H9 (cell line): ENCODE data around the gene ASMTL. TPM values are rescaled to one million over a fixed set of nuclear protein-coding genes. Genes with fewer than 3 reads are reported as not detected.

Experiments used
- DNase-seq: peaks from one replicate; pipeline ENCODE4 v3.0.0-alpha.2; 2017
- H2AFZ ChIP-seq: one replicate; pipeline ENCODE4 v1.6.1; 2013; ENCODE audit warnings: mild to moderate bottlenecking, low read length, control low read depth, moderate library complexity
- H2AK5ac ChIP-seq: 2 replicates; pipeline ENCODE4 v1.6.1; 2013; ENCODE audit warnings: low read length, control low read depth, mixed read lengths; ENCODE audit not compliant: insufficient read length
- H2BK120ac ChIP-seq: one replicate; pipeline ENCODE4 v1.6.1; 2013; ENCODE audit warnings: low read depth, mild to moderate bottlenecking, low read length, control low read depth, inconsistent platforms; ENCODE audit not compliant: poor library complexity, severe bottlenecking
- H2BK12ac ChIP-seq: 2 replicates; pipeline ENCODE4 v1.6.1; 2013; ENCODE audit warnings: low read length, control low read depth, mixed read lengths, low read depth; ENCODE audit not compliant: insufficient read length
- H2BK15ac ChIP-seq: 2 replicates; pipeline ENCODE4 v1.6.1; 2013; ENCODE audit warnings: low read depth, low read length, control low read depth
- H2BK20ac ChIP-seq: one replicate; pipeline ENCODE4 v1.6.1; 2013; ENCODE audit warnings: low read depth, mild to moderate bottlenecking, low read length, control low read depth, inconsistent platforms; ENCODE audit not compliant: poor library complexity, severe bottlenecking
- H2BK5ac ChIP-seq: 2 replicates; pipeline ENCODE4 v1.6.1; 2013; ENCODE audit warnings: low read length, control low read depth, mixed read lengths; ENCODE audit not compliant: insufficient read length
- H3K14ac ChIP-seq: 2 replicates; pipeline ENCODE4 v1.6.1; 2013; ENCODE audit warnings: low read length, control low read depth; ENCODE audit not compliant: insufficient read depth
- H3K18ac ChIP-seq: 2 replicates; pipeline ENCODE4 v1.6.1; 2013; ENCODE audit warnings: low read depth, mild to moderate bottlenecking, mixed read lengths, low read length, control low read depth; ENCODE audit not compliant: insufficient read length
- H3K23ac ChIP-seq: 2 replicates; pipeline ENCODE4 v1.6.1; 2013; ENCODE audit warnings: low read length, control low read depth, mixed read lengths, low read depth; ENCODE audit not compliant: insufficient read length
- H3K23me2 ChIP-seq: 2 replicates; pipeline ENCODE4 v1.6.1; 2013; ENCODE audit warnings: low read depth, mild to moderate bottlenecking, mixed read lengths, low read length, control low read depth; ENCODE audit not compliant: insufficient read length, poor library complexity, severe bottlenecking
- H3K27ac ChIP-seq: 2 replicates; pipeline ENCODE4 v1.5.1; 2013; ENCODE audit warnings: low read length, control low read depth, mixed read lengths, low read depth; ENCODE audit not compliant: insufficient read length
- H3K27me3 ChIP-seq: 2 replicates; pipeline ENCODE4 v1.6.1; 2013; ENCODE audit warnings: low read length, control low read depth, inconsistent platforms; ENCODE audit not compliant: insufficient read depth
- H3K4ac ChIP-seq: 2 replicates; pipeline ENCODE4 v1.6.1; 2013; ENCODE audit warnings: low read depth, mild to moderate bottlenecking, control low read depth, inconsistent platforms, low read length, moderate library complexity
- H3K4me1 ChIP-seq: 2 replicates; pipeline ENCODE4 v1.6.1; 2013; ENCODE audit warnings: low read length, control low read depth, inconsistent platforms; ENCODE audit not compliant: insufficient read depth
- H3K4me2 ChIP-seq: 2 replicates; pipeline ENCODE4 v1.6.1; 2013; ENCODE audit warnings: low read length, control low read depth, mixed read lengths; ENCODE audit not compliant: insufficient read length, insufficient read depth
- H3K56ac ChIP-seq: 2 replicates; pipeline ENCODE4 v1.6.1; 2013; ENCODE audit warnings: low read depth, mild to moderate bottlenecking, mixed read lengths, low read length, control low read depth; ENCODE audit not compliant: insufficient read length
- H3K79me1 ChIP-seq: 2 replicates; pipeline ENCODE4 v1.6.1; 2013; ENCODE audit warnings: low read depth, mild to moderate bottlenecking, moderate library complexity, low read length, control low read depth, inconsistent platforms; ENCODE audit not compliant: insufficient read depth, poor library complexity, severe bottlenecking
- H3K79me2 ChIP-seq: 2 replicates; pipeline ENCODE4 v1.6.1; 2013; ENCODE audit warnings: low read length, control low read depth, inconsistent platforms; ENCODE audit not compliant: insufficient read depth
- H3K9ac ChIP-seq: 2 replicates; pipeline ENCODE4 v1.6.1; 2013; ENCODE audit warnings: low read length, control low read depth, mixed read lengths; ENCODE audit not compliant: insufficient read length; ENCODE audit errors: extremely low read depth
- H3K9me3 ChIP-seq: one replicate; pipeline ENCODE4 v1.6.1; 2013; ENCODE audit warnings: low read depth, low read length, inconsistent platforms; ENCODE audit not compliant: control insufficient read depth
- H3T11ph ChIP-seq: one replicate; pipeline ENCODE4 v1.6.1; 2013; ENCODE audit warnings: mild to moderate bottlenecking, low read length, control low read depth, inconsistent platforms
- H4K20me1 ChIP-seq: one replicate; pipeline ENCODE4 v1.6.1; 2013; ENCODE audit not compliant: control insufficient read depth, insufficient read length, insufficient read depth
- H4K5ac ChIP-seq: 2 replicates; pipeline ENCODE4 v1.6.1; 2013; ENCODE audit warnings: low read depth, mild to moderate bottlenecking, mixed read lengths, low read length, control low read depth; ENCODE audit not compliant: insufficient read length
- H4K8ac ChIP-seq: replicated peaks from 2 replicates; pipeline ENCODE4 v1.6.1; 2013; ENCODE audit warnings: low read length, control low read depth, mixed read lengths, low read depth; ENCODE audit not compliant: insufficient read length
- H4K91ac ChIP-seq: 2 replicates; pipeline ENCODE4 v1.6.1; 2013; ENCODE audit warnings: low read depth, mild to moderate bottlenecking, moderate library complexity, mixed read lengths, low read length, control low read depth; ENCODE audit not compliant: insufficient read length
- H3K27ac Mint-ChIP-seq, 3 experiments: 2 replicates in 2 of 3; 3 replicates in 1 of 3; pipeline ENCODE4 v1.8.0; 2020 to 2021; ENCODE audit warnings: mixed read lengths in 3 of 3, mild to moderate bottlenecking in 1 of 3, moderate library complexity in 1 of 3
- H3K27me3 Mint-ChIP-seq: 2 replicates; pipeline ENCODE4 v1.8.0; 2021; ENCODE audit warnings: low read depth, mild to moderate bottlenecking, moderate library complexity, mixed read lengths
- H3K36me3 Mint-ChIP-seq, 3 experiments: 2 replicates in 2 of 3; 3 replicates in 1 of 3; pipeline ENCODE4 v1.8.0; 2020 to 2021; ENCODE audit warnings: low read depth in 3 of 3, mixed read lengths in 3 of 3; ENCODE audit not compliant: insufficient read depth in 1 of 3
- H3K4me1 Mint-ChIP-seq, 2 experiments: 2 replicates each; pipeline ENCODE4 v1.8.0; 2020; ENCODE audit warnings: mixed read lengths in 2 of 2
- H3K4me3 Mint-ChIP-seq, 2 experiments: 2 replicates in 1 of 2; 3 replicates in 1 of 2; pipeline ENCODE4 v1.8.0; 2020 to 2021; ENCODE audit warnings: mild to moderate bottlenecking in 2 of 2, mixed read lengths in 2 of 2, moderate library complexity in 1 of 2
- H3K9me3 Mint-ChIP-seq, 2 experiments: 2 replicates in 1 of 2; 3 replicates in 1 of 2; pipeline ENCODE4 v1.8.0; 2020; ENCODE audit warnings: mild to moderate bottlenecking in 2 of 2, mixed read lengths in 2 of 2, moderate library complexity in 1 of 2
- CTCF ChIP-seq: fragments of 200-600 bp; sonication (generic); conservative IDR thresholded peaks from 3 replicates; pipeline ENCODE4 v1.8.0; 2021; ENCODE audit warnings: antibody characterized with exemption, mild to moderate bottlenecking
- WGBS: extraction: QIAGEN DNeasy Blood & Tissue Kit; methylation state at CpG from one replicate; pipeline ENCODE4 v1.1.7; 2013; ENCODE audit warnings: missing lambda C conversion rate, low lambda C conversion rate, mixed read lengths; ENCODE audit not compliant: insufficient read length; ENCODE audit errors: extremely low coverage; 5-methylcytosine and 5-hydroxymethylcytosine counted together
- total RNA-seq: library from RNA; stranded (reverse); gene quantifications from 2 replicates; pipeline ENCODE4 v1.2.1, GENCODE V29; 2021

The ASMTL gene
- total RNA-seq, 1 experiment from 2014 or later, result 59.8 TPM

GRCh38 chrX:1455948-1456280 lies 3.2 kb upstream of the ASMTL start:
- Mint-ChIP-seq H3K27me3 (no peaks in the 10 kb centered on the region; the same call in none of the 2 replicates), H3K27ac (no peak overlapping the region), H3K9me3 (no peaks in the 10 kb centered on the region), H3K4me3 (no peak overlapping the region), H3K36me3 (no peaks in the 10 kb centered on the region), H3K4me1 (0 out of 4 replicates have a peak, but pooled peaks cover 0 to 2% of the 10 kb centered on the region in 2 experiments)
- H3K27ac ChIP-seq, result no peak overlapping the region
- H2BK120ac ChIP-seq, result no peak overlapping the region
- DNase-seq, result peak; percentile 12
- H3K79me2 ChIP-seq, result peaks cover 5% of the 10 kb centered on the region; the same call in 1 of the 2 replicates
- no peak overlapping the region for H3T11ph ChIP-seq
- no peak overlapping the region for H3K4me2 ChIP-seq
- no CpG with 5 or more reads among the region's 3 CpGs for WGBS
- no peak overlapping the region for H3K56ac ChIP-seq
- H2AFZ ChIP-seq, result no peak overlapping the region
- no peak overlapping the region for H2BK12ac ChIP-seq
- H3K4me1 ChIP-seq, result no peaks in the 10 kb centered on the region
- H3K4ac ChIP-seq, result no peak overlapping the region
- H4K8ac ChIP-seq, result no peak overlapping the region
- H2BK5ac ChIP-seq, result no peak overlapping the region
- H3K9ac ChIP-seq, result no peak overlapping the region
- no peak overlapping the region for H2BK20ac ChIP-seq
- H4K20me1 ChIP-seq, result no peaks in the 10 kb centered on the region
- TF ChIP-seq CTCF, result no peak
- no peak overlapping the region for H4K91ac ChIP-seq
- peaks cover 4% of the 10 kb centered on the region for H3K79me1 ChIP-seq
- no peak overlapping the region for H3K18ac ChIP-seq
- H3K23ac ChIP-seq, result no peak overlapping the region
- H3K14ac ChIP-seq, result no peak overlapping the region
- H3K9me3 ChIP-seq, result no peaks in the 10 kb centered on the region
- no peak overlapping the region for H2BK15ac ChIP-seq
- no peaks in the 10 kb centered on the region for H3K23me2 ChIP-seq
- no peak overlapping the region for H2AK5ac ChIP-seq
- no peaks in the 10 kb centered on the region for H3K27me3 ChIP-seq
- H4K5ac ChIP-seq, result no peak overlapping the region
